Activated CD4-positive, CD25-positive, alpha-beta regulatory T cell treated with anti-CD3 and anti-CD28 coated beads, Interleukin-2, amount 50 U/mL, for 72 hours (primary cell): Measurements from ENCODE around the gene SRP19.
"Not testable (repeated sequence)": the region's sequence is repeated elsewhere in the genome, so short reads cannot be mapped to it uniquely, and the experiment has no call there.

Experiments used
- DNase-seq: peaks from one replicate; pipeline ENCODE4 v3.0.0; 2021

SRP19 gene

GRCh38 chr5:112860929-112861637 lies at the start of gene SRP19:
SRP19 (plus strand) TSS chr5:112861287; CDS start chr5:112861377, 90 bp downstream.
- DNase-seq, result peak; percentile 85

GRCh38 chr5:112812549-112812948 lies 48.5 kb upstream of the SRP19 start:
- no peak for DNase-seq

- no peak for DNase-seq
Measured at GRCh38 chr5:112820246-112820645, 40.8 kb upstream of the SRP19 start.

GRCh38 chr5:112822456-112822855 lies 38.6 kb upstream of the SRP19 start:
- no peak for DNase-seq

- no peak for DNase-seq
Measured at GRCh38 chr5:112823181-112823580, 37.9 kb upstream of the SRP19 start.

- DNase-seq, result no peak
Measured at GRCh38 chr5:112823656-112824055, 37.4 kb upstream of the SRP19 start.

- DNase-seq, result no peak
Measured at GRCh38 chr5:112824197-112824596, 36.9 kb upstream of the SRP19 start.

GRCh38 chr5:112830378-112830777 lies 30.7 kb upstream of the SRP19 start:
- no peak for DNase-seq

- DNase-seq, result no peak
Measured at GRCh38 chr5:112833971-112834370, 27.1 kb upstream of the SRP19 start.

GRCh38 chr5:112844489-112844888 lies 16.6 kb upstream of the SRP19 start:
- DNase-seq, result no peak

- DNase-seq, result no peak
Measured at GRCh38 chr5:112846556-112846955, 14.5 kb upstream of the SRP19 start.

- no peak for DNase-seq
Measured at GRCh38 chr5:112847306-112847705, 13.8 kb upstream of the SRP19 start.

GRCh38 chr5:112848116-112848811 lies 12.8 kb upstream of the SRP19 start:
- no peak for DNase-seq

- no peak for DNase-seq
Measured at GRCh38 chr5:112849912-112850311, 11.2 kb upstream of the SRP19 start.

- DNase-seq, result no peak
Measured at GRCh38 chr5:112854651-112855050, 6.4 kb upstream of the SRP19 start.

GRCh38 chr5:112857866-112858265 lies 3.2 kb upstream of the SRP19 start:
- DNase-seq, result no peak

GRCh38 chr5:112860571-112860928 lies 537 bp upstream of the SRP19 start:
- not testable (repeated sequence) for DNase-seq

GRCh38 chr5:112861638-112861985 lies 525 bp downstream of the SRP19 start:
- no peak for DNase-seq

GRCh38 chr5:112862085-112862484 lies 998 bp downstream of the SRP19 start:
- no peak for DNase-seq

- no peak for DNase-seq
Measured at GRCh38 chr5:112863549-112863948, 2.5 kb downstream of the SRP19 start.

- no peak for DNase-seq
Measured at GRCh38 chr5:112865128-112865527, 4.0 kb downstream of the SRP19 start.

- DNase-seq, result no peak
Measured at GRCh38 chr5:112866739-112867138, 5.7 kb downstream of the SRP19 start.

- no peak for DNase-seq
Measured at GRCh38 chr5:112867411-112867810, 6.3 kb downstream of the SRP19 start.

- no peak for DNase-seq
Measured at GRCh38 chr5:112869948-112870347, 8.9 kb downstream of the SRP19 start.

- DNase-seq, result no peak
Measured at GRCh38 chr5:112870966-112871365, 9.9 kb downstream of the SRP19 start.
